Calu3 (cell line): ENCODE measurements around the gene FAM89A. TPM values are rescaled to one million over a fixed set of nuclear protein-coding genes. Genes with fewer than 3 reads are reported as not detected.

ENCODE experiments used
- BruUV-seq: library from RNA; stranded (reverse); fragments of 400-500 nt; replicated peaks from 2 replicates; lab custom pipeline; 2021; lab: Mats Ljungman, UMichigan
- CTCF ChIA-PET: fragments of 300-600 bp; sonication (Branson Sonifier 250); formaldehyde crosslinking; loops from one replicate; lab custom pipeline; 2022; ENCODE audit warnings: antibody characterized with exemption; lab: Charles Lee
- DNase-seq: peaks from one replicate; pipeline ENCODE4 v3.0.0; 2022
- H3K27ac Mint-ChIP-seq: one replicate; pipeline ENCODE4 v1.8.0; 2022; ENCODE audit warnings: mixed read lengths; ENCODE audit not compliant: unreplicated experiment
- H3K27me3 Mint-ChIP-seq: one replicate; pipeline ENCODE4 v1.8.0; 2022; ENCODE audit warnings: mixed read lengths; ENCODE audit not compliant: unreplicated experiment
- H3K36me3 Mint-ChIP-seq: one replicate; pipeline ENCODE4 v1.8.0; 2022; ENCODE audit warnings: mild to moderate bottlenecking, moderate library complexity, mixed read lengths; ENCODE audit not compliant: insufficient read depth, unreplicated experiment
- H3K4me1 Mint-ChIP-seq: one replicate; pipeline ENCODE4 v1.8.0; 2022; ENCODE audit warnings: mild to moderate bottlenecking, low read depth, mixed read lengths; ENCODE audit not compliant: unreplicated experiment
- H3K4me3 Mint-ChIP-seq: one replicate; pipeline ENCODE4 v1.8.0; 2022; ENCODE audit warnings: mild to moderate bottlenecking, low read depth, moderate library complexity, mixed read lengths; ENCODE audit not compliant: unreplicated experiment
- H3K9me3 Mint-ChIP-seq: one replicate; pipeline ENCODE4 v1.8.0; 2022; ENCODE audit warnings: low read depth, mixed read lengths; ENCODE audit not compliant: unreplicated experiment
- CTCF ChIP-seq: fragments of 200-600 bp; IDR thresholded peaks from one replicate; pipeline ENCODE4 v1.8.0; 2022; ENCODE audit warnings: antibody characterized with exemption; ENCODE audit not compliant: unreplicated experiment
- intact Hi-C: fragments of 100-400 bp; cut with micrococcal nuclease; formaldehyde crosslinking; loops from one replicate; pipeline ENCODE4 v1.10.0; 2022; ENCODE audit not compliant: unreplicated experiment
- total RNA-seq: library from RNA; stranded (reverse); gene quantifications from 2 replicates; pipeline ENCODE4 v1.2.3, GENCODE V29; 2022

FAM89A gene
- total RNA-seq, 1 experiment from 2014 or later = 12.3 TPM

- Mint-ChIP-seq H3K36me3 (no peaks in the 10 kb centered on the region), H3K27ac (no peak overlapping the region), H3K4me1 (peaks cover 34% of the 10 kb centered on the region), H3K9me3 (no peaks in the 10 kb centered on the region), H3K27me3 (no peaks in the 10 kb centered on the region), H3K4me3 (no peak overlapping the region)
- no peak for DNase-seq
- CTCF ChIA-PET = no interaction called here
- no TSS peak for BruUV-seq
- intact Hi-C loops = loop anchor here (10.0 kb wide), 1 partner anchor 354 kb away; no protein-coding TSS in a partner anchor
- no peak for TF ChIP-seq CTCF
Observed at GRCh38 chr1:230970432-230970831, 69.6 kb downstream of the FAM89A start.

Other genes starting within 250 kb of the FAM89A start
- 77.2 and 80.4 TPM in 2 replicates for gene C1orf198, start 171.7 kb downstream of the FAM89A start, total RNA-seq
- gene TTC13, start 61.4 kb downstream of the FAM89A start, total RNA-seq = 29.0 and 35.6 TPM in 2 replicates
- gene ARV1, start 61.2 kb downstream of the FAM89A start, total RNA-seq = 17.1 and 19.4 TPM in 2 replicates
- 0.09 and 0.15 TPM in 2 replicates for gene TRIM67, start 121.8 kb upstream of the FAM89A start, total RNA-seq
- 44.5 and 52.7 TPM in 2 replicates for gene GNPAT, start 201.0 kb upstream of the FAM89A start, total RNA-seq